Activated naive CD8-positive, alpha-beta T cell treated with anti-CD3 and anti-CD28 coated beads, Interleukin-2, amount 50 U/mL, for 24 hours (primary cell): ENCODE data around the gene CYLD.

Experiments
- ATAC-seq: fragments of 150-1000 bp; cut with Tn5 transposase; one replicate; pipeline ENCODE4 v1.10.0; 2021
- DNase-seq: peaks from one replicate; pipeline ENCODE4 v3.0.0; 2021
- H3K27ac Mint-ChIP-seq: one replicate; pipeline ENCODE4 v1.8.0; 2021; ENCODE audit warnings: mild to moderate bottlenecking, mixed read lengths
- H3K27me3 Mint-ChIP-seq: one replicate; pipeline ENCODE4 v1.8.0; 2021; ENCODE audit warnings: mixed read lengths
- H3K36me3 Mint-ChIP-seq: one replicate; pipeline ENCODE4 v1.8.0; 2021; ENCODE audit warnings: low read depth, mixed read lengths
- H3K4me1 Mint-ChIP-seq: one replicate; pipeline ENCODE4 v1.8.0; 2021; ENCODE audit warnings: mixed read lengths
- H3K4me3 Mint-ChIP-seq: one replicate; pipeline ENCODE4 v1.8.0; 2021; ENCODE audit warnings: mild to moderate bottlenecking, moderate library complexity, mixed read lengths
- H3K9me3 Mint-ChIP-seq: one replicate; pipeline ENCODE4 v1.8.0; 2021; ENCODE audit warnings: mixed read lengths

The CYLD gene

DNA sequence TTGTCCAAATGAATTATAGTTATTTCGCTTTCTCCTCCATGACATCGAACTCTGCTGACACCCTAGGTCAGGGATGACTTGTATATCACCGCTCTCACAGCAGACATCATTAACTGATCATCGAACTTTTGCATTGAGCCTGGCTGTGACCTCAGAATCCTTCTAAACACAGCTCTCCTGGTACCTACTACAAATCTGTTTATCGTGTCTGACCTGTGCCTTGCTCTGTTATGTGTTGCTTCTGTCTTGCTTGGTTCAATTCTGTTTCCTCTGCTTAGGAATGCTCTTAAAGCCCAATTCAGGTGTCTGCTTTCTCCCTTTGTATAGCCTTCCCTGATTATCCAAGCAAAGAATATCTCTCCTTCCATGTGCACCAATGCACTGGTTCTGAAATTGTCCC, 78.3 kb downstream of the CYLD start:
- no peaks in the 10 kb centered on the region for H3K4me1 Mint-ChIP-seq
- ATAC-seq: no peak
- H3K4me3 Mint-ChIP-seq: no peak overlapping the region
- no peaks in the 10 kb centered on the region for H3K36me3 Mint-ChIP-seq
- DNase-seq: no peak
- no peaks in the 10 kb centered on the region for H3K9me3 Mint-ChIP-seq
- H3K27ac Mint-ChIP-seq: no peak overlapping the region
- peaks cover 13% of the 10 kb centered on the region for H3K27me3 Mint-ChIP-seq

DNA sequence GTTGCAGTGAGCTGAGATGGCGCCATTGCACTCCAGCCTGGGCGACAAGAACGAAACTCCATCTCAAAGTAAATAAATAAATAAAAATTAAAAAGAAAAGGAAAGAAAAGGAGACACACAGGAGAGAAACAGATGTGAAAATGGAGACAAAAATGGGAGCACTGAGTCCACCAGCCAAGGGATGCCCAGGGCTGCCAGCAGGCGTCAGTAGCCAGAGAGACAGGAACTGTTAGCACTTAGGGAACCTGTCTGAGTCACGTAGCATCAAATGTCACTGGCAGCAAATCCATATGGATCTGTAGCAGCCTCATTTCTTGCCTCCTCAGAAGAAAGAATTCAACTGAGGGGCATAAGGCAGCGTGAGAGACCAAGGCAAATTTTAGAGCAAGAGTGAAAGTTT, 79.7 kb downstream of the CYLD start:
- ATAC-seq (no peak), DNase-seq (no peak)
- Mint-ChIP-seq H3K27me3 (peaks cover 17% of the 10 kb centered on the region), H3K4me1 (no peaks in the 10 kb centered on the region), H3K9me3 (no peaks in the 10 kb centered on the region), H3K4me3 (no peak overlapping the region), H3K27ac (no peak overlapping the region), H3K36me3 (no peaks in the 10 kb centered on the region)

DNA sequence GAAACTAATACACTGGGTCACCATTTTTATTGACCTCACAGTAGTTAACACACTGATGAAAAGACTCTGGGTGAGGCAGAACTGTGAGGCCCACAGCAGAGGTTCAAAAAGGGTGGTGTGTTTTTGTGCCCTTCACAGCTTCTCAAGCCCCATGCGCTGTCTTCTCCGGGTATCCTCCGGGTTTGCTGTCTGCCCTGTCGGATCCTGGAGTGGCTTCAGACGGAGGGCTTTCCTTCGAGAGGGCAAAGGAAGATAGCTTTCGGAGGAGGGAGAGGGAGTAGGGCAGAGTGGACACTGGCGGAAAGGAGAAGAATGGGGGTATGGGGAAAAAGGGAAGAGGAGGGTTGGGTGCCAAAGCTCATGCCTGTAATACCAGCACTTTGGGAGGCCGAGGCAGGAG, 80.8 kb downstream of the CYLD start:
- Mint-ChIP-seq H3K4me3 (no peak overlapping the region), H3K27ac (no peak overlapping the region)

DNA sequence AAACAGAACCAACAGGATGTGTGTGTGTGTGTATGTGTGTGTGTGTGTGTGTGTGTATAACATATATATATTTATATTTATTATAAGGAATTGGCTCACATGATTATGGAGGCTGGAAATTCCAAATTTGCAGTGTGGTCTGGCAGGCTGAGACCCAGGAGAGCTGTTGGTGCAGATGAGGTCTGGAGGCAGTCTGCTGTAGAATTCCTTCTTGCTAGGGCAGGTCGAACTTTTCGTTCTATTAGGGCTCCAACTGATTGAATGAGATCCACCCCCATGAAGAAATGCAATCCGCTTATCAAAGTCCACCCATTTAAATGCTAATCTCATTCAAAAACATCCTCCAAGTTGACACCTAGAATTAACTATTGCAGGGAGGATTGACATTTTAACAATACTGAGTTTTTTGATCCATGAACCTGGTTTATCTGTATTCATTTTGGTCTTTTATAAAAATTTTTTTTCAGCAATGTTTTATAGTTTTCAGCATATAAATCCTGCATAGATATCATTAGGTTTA, 85.0 kb downstream of the CYLD start:
- H3K4me1 Mint-ChIP-seq: no peaks in the 10 kb centered on the region
- H3K27ac Mint-ChIP-seq: no peak overlapping the region
- no peak overlapping the region for H3K4me3 Mint-ChIP-seq
- H3K36me3 Mint-ChIP-seq: no peaks in the 10 kb centered on the region
- DNase-seq (no peak), ATAC-seq (no peak)
- peaks cover 32% of the 10 kb centered on the region for H3K27me3 Mint-ChIP-seq
- H3K9me3 Mint-ChIP-seq: no peaks in the 10 kb centered on the region

More for the DNA sequence above, 80.8 kb downstream of the CYLD start:
- no peak for DNase-seq
- Mint-ChIP-seq H3K9me3 (no peaks in the 10 kb centered on the region), H3K36me3 (no peaks in the 10 kb centered on the region), H3K4me1 (no peaks in the 10 kb centered on the region), H3K27me3 (peaks cover 17% of the 10 kb centered on the region)
- no peak for ATAC-seq

DNA sequence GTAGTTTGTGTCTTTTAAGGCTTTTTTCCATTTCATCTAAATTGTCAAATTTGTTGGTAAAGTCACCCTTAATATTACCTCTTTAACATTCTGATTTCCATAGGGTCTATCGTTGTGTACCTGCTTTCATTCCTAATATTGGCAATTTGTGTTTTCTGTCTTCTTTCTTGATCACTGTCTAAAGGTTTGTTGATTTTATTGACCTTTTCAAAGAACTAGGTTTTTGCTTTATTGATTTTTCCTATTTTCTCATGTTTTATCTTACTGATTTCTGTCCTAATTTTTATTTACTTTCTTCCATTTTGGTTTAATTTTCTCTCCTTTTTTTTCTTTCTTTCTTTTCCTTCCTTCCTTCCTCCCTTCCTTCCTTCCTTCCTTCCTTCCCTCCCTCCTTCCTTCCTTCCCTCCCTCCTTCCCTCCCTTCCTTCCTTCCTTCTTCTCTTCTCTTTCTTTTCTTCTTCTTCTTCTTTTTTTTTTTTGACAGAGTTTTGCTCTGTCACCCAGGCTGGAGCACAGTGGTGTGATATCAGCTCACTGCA, 86.3 kb downstream of the CYLD start:
- peaks cover 2% of the 10 kb centered on the region for H3K9me3 Mint-ChIP-seq
- H3K36me3 Mint-ChIP-seq: no peaks in the 10 kb centered on the region
- DNase-seq (no peak), ATAC-seq (no peak)
- H3K27me3 Mint-ChIP-seq: peaks cover 35% of the 10 kb centered on the region
- H3K27ac Mint-ChIP-seq: no peak overlapping the region
- no peaks in the 10 kb centered on the region for H3K4me1 Mint-ChIP-seq
- H3K4me3 Mint-ChIP-seq: no peak overlapping the region

DNA sequence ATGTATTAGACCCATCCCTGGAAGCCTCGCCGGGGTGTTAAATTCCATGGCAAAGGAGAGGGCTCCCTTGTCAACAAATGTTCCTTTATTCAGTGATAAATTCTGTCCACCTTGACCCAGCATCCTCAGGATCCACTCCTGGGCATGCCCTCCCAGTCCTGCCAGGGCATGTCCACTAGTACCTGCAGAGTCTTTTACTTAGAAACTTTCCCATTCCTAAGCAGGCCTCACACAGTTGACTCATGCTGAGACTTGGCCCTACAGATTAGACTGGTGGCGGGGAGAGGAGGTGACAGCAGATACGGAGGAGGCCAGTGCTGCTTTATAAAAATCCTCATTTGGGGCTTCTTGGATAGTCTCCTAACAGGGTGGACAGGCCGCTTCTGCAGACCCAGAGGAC, 88.8 kb downstream of the CYLD start:
- Mint-ChIP-seq H3K9me3 (peaks cover 4% of the 10 kb centered on the region), H3K36me3 (no peaks in the 10 kb centered on the region), H3K4me3 (no peak overlapping the region), H3K27me3 (peaks cover 26% of the 10 kb centered on the region), H3K27ac (no peak overlapping the region), H3K4me1 (no peaks in the 10 kb centered on the region)
- DNase-seq (no peak), ATAC-seq (no peak)

DNA sequence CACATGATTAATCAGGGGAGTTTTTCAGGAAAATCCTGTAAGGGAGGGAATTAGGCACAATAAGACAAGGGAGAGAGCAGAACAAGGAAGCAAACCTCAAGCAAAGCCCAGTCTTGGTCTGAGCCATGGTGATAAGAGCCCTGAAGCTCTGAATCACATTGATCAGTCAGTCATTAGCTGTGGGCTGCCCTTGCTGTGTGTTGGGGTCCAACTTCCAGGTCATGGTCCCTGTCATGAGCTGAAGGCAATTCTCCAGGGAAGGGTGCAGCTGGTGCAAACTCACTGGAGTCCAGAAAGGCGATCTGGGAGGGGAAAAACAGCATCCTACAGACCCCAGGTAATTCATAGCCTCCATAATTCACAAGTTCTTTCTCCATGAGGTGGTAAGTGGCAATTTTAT, 89.9 kb downstream of the CYLD start:
- Mint-ChIP-seq H3K4me1 (no peaks in the 10 kb centered on the region), H3K4me3 (no peak overlapping the region), H3K27ac (no peak overlapping the region), H3K27me3 (peaks cover 24% of the 10 kb centered on the region), H3K9me3 (peaks cover 4% of the 10 kb centered on the region), H3K36me3 (no peaks in the 10 kb centered on the region)
- no peak for ATAC-seq
- DNase-seq: no peak

DNA sequence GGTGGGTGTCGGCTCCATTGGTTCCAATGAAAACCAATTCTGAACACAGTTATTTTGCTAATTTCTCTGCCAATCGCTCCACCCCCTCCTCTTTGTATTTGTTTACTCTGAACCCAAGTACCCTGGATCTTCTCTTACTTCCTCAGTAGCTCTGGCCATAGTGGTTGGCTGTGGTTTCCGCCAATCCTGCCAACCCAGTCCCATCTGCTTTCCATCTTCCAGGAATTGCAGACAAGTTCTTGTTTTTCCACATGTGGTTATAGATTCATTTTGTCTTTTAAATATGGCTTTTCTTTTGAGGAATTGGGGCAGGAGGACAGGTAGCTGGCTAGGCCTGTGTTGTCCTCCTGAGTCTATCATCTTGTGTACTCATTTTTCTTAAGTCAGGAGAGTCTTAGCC, 92.0 kb downstream of the CYLD start:
- DNase-seq: no peak
- ATAC-seq: no peak
- Mint-ChIP-seq H3K9me3 (peaks cover 4% of the 10 kb centered on the region), H3K36me3 (no peaks in the 10 kb centered on the region), H3K4me1 (peaks cover 9% of the 10 kb centered on the region), H3K27me3 (peaks cover 13% of the 10 kb centered on the region), H3K4me3 (no peak overlapping the region), H3K27ac (no peak overlapping the region)

DNA sequence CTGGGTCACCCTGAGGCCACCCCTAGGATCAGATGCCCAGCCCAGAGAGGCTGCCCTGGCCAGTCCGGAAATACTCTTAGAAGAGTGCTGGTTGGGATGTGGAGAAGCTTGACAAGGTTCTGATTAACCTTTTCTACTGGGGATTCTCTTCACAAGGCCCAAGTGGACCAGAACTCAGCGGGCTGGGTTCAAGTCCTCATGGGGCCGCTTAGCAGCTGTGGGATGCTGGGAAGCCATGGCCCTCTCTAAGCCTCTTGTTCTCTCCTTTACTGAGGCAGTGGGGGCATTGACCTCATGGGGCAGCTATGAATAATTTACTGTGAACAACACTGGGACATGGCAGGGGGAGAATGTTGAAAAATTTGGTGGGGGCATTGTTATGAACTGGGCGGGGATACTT, 92.8 kb downstream of the CYLD start:
- H3K27ac Mint-ChIP-seq: no peak overlapping the region
- peaks cover 9% of the 10 kb centered on the region for H3K4me1 Mint-ChIP-seq
- H3K36me3 Mint-ChIP-seq: no peaks in the 10 kb centered on the region
- H3K4me3 Mint-ChIP-seq: no peak overlapping the region
- DNase-seq: no peak
- peaks cover 9% of the 10 kb centered on the region for H3K27me3 Mint-ChIP-seq
- ATAC-seq: no peak
- peaks cover 4% of the 10 kb centered on the region for H3K9me3 Mint-ChIP-seq

DNA sequence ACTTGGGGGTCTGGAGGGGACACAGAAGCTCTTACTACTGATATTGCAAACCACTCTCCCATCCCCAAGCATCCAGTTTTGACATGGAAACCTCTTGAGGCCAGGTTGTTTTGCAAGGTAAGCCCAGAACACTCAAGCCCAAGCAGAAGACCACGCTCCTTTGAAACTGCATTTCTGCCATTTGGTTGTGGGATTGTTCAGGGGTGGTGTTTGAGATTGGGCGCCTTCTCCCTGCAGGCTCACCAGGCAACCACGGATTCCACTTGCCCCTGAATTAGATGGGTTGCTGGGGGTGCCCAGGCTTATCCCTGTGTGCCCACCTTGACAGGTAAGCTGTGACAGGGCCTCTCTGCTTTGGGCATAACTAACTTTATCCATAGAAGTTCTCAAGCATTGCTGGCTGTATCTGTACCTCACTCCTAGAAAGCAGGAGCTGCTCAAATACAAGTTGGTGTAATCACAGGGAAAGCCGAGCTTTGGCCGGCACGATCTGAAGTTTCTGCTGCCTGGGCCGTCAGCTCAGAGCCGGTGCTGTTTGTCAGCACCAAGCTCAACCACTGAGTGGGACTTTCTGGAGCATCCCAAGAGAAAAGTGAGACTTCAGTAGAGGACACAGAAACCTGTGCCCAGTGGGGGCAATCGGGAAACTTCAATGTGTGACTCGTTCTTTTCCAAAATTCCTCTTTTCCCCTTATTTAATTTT, 93.6 kb downstream of the CYLD start:
- peaks cover 4% of the 10 kb centered on the region for H3K9me3 Mint-ChIP-seq
- H3K4me1 Mint-ChIP-seq: peaks cover 9% of the 10 kb centered on the region
- H3K27me3 Mint-ChIP-seq: peaks cover 9% of the 10 kb centered on the region
- DNase-seq (no peak), ATAC-seq (no peak)
- H3K36me3 Mint-ChIP-seq: no peaks in the 10 kb centered on the region
- H3K27ac Mint-ChIP-seq: no peak overlapping the region
- no peak overlapping the region for H3K4me3 Mint-ChIP-seq

DNA sequence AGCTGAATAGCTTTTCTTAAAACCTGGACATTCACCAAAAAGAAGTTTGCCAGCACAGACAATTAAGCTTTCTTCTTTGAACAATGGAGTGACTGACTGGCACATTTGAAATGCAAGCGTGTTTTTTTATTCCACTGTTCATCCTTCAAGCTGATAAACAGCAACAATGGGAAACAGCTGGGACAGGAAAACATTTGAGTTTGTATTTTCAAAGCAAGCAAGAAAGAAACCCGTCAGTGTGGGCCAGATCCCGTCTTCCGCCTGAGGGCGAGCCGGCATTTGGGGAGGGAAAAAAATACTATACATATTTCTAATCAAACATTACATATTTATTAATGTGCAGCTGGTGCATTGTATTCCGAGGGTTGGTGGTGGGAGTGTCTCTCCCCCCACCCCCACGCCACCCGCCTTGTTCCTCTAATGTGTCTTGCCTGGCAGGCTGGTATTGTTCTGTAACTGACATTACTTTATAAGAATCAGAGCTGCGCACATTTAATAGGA, 94.3 kb downstream of the CYLD start:
- ATAC-seq: no peak
- Mint-ChIP-seq H3K9me3 (peaks cover 4% of the 10 kb centered on the region), H3K4me1 (peaks cover 15% of the 10 kb centered on the region), H3K27me3 (peaks cover 9% of the 10 kb centered on the region), H3K36me3 (no peaks in the 10 kb centered on the region), H3K27ac (no peak overlapping the region), H3K4me3 (no peak overlapping the region)
- no peak for DNase-seq

DNA sequence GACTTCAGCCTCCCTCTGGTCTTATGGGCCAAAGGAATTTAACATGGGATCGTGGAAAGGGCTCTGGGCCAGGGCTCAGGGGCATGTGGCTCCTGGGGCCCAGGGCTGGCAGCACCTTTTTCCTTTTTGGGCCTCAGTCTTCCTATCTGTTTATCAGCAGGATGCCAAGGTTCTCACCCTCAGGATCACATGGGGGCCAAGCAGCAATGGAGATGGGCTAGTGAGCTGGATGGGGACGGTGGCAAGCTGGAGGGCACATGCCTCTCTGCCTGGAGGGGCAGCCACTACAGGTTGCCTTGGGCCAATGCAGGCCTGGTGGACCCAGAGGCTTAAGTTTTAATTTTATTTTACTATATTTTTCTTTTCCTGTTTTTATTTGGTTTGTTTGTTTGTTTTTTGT, 95.4 kb downstream of the CYLD start:
- ATAC-seq (no peak), DNase-seq (no peak)
- Mint-ChIP-seq H3K27ac (no peak overlapping the region), H3K27me3 (peaks cover 9% of the 10 kb centered on the region), H3K9me3 (peaks cover 4% of the 10 kb centered on the region), H3K4me1 (peaks cover 24% of the 10 kb centered on the region), H3K4me3 (no peak overlapping the region), H3K36me3 (no peaks in the 10 kb centered on the region)

DNA sequence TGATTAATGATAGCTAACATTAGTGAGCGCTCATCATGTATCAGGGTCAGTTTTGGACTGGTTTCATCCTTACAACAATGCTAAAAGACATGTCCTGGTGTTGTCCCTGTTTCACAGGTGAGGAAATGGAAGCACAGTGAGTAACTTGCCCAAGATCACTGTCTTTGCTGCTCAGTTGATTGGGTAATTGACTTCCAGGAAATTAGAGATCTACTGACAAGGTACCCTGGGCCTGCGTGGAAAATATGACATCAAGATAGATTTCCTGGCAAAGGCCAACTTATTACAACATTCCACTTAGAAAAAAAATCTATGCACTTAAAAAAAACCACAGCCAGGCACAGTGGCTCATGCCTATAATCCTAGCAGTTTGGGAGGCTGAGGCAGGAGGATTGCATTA, 96.3 kb downstream of the CYLD start:
- peaks cover 3% of the 10 kb centered on the region for H3K9me3 Mint-ChIP-seq
- peak overlapping the region; percentile 30 for H3K27ac Mint-ChIP-seq
- H3K27me3 Mint-ChIP-seq: peaks cover 12% of the 10 kb centered on the region
- no peaks in the 10 kb centered on the region for H3K36me3 Mint-ChIP-seq
- ATAC-seq (peak; percentile 41), DNase-seq (no peak)
- no peak overlapping the region for H3K4me3 Mint-ChIP-seq
- peaks cover 28% of the 10 kb centered on the region for H3K4me1 Mint-ChIP-seq

DNA sequence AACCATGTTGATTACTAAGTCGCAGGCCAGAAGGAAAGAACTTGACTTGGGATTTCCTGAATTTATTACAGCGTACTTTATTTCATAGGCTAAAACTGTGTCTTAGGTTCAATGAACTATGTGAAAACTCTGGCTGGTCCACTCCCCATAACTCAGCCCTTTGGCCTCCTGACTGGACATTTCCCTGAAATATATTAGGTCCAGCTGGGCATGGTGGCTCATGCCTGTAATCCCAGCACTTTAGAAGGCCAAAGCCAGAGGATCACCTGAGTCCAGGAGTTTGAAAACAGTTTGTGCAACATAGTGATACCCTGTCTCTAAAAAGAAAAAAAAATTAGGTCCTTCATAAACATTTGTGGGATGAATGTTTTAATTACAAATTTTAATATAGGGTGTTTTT, 97.0 kb downstream of the CYLD start:
- ATAC-seq: no peak
- Mint-ChIP-seq H3K27me3 (peaks cover 13% of the 10 kb centered on the region), H3K36me3 (no peaks in the 10 kb centered on the region)

DNA sequence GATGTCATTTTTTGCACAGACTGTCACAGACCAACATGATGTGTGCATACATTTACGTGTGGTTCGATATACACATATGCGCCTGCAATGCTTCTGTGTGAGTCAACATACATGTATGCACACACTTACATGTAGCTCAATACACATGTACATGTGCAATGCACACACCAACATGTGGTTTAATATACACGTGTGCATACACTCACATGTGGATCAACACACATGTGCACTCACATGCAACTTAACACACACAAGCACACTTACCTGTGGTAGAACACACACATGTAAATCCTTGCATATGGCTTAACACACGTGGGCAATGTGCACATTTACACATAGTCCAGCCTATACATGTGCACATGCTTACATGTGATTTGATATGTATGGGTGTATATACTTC, 97.5 kb downstream of the CYLD start:
- peaks cover 28% of the 10 kb centered on the region for H3K4me1 Mint-ChIP-seq
- H3K27me3 Mint-ChIP-seq: peaks cover 10% of the 10 kb centered on the region
- H3K4me3 Mint-ChIP-seq: no peak overlapping the region
- H3K9me3 Mint-ChIP-seq: no peaks in the 10 kb centered on the region
- H3K36me3 Mint-ChIP-seq: no peaks in the 10 kb centered on the region
- DNase-seq (no peak), ATAC-seq (no peak)
- no peak overlapping the region for H3K27ac Mint-ChIP-seq

More for the DNA sequence above, 97.0 kb downstream of the CYLD start:
- H3K4me1 Mint-ChIP-seq: peaks cover 28% of the 10 kb centered on the region
- H3K9me3 Mint-ChIP-seq: no peaks in the 10 kb centered on the region
- DNase-seq: no peak
- H3K4me3 Mint-ChIP-seq: no peak overlapping the region
- no peak overlapping the region for H3K27ac Mint-ChIP-seq
